GM12874 (cell line): ENCODE data around the gene KCNAB1.

Source experiments
- TF ChIP-seq, protein P1 (sequence below): IDR thresholded peaks from 2 replicates; pipeline ENCODE4 v1.5.1; 2011; ENCODE audit warnings: low read depth, mild to moderate bottlenecking, control low read depth, low read length, moderate library complexity; ENCODE audit not compliant: insufficient read depth

The KCNAB1 gene

DNA sequence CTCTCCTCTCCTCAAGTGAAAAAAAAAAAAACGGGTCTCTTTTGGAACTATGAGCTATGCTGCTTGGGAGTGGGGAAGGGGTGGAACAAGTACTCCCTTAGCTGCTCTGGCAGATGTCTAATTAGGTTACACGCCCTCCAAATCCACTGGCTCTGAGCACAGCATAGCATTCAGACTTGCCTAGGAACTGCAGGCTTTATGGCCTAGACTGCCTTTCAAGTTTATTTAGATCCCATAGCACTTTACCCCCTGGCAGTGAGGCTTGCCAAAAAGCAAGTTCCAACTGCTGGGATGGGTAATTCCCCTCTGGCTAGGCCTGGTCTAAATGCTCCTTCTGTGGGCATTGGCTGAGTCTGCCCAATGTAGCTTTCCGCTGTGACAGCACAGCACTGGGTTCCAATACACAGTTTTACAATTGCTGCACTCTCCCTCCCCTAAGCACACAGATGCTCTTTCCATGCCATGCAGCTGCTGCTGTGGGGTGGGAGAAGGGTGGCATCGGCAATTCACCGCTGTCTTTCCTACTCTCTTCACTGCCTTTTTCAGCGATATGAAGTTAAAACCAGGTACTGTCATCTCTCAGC lies 152.8 kb downstream of the KCNAB1 start:
- TF ChIP-seq, protein P1, sequence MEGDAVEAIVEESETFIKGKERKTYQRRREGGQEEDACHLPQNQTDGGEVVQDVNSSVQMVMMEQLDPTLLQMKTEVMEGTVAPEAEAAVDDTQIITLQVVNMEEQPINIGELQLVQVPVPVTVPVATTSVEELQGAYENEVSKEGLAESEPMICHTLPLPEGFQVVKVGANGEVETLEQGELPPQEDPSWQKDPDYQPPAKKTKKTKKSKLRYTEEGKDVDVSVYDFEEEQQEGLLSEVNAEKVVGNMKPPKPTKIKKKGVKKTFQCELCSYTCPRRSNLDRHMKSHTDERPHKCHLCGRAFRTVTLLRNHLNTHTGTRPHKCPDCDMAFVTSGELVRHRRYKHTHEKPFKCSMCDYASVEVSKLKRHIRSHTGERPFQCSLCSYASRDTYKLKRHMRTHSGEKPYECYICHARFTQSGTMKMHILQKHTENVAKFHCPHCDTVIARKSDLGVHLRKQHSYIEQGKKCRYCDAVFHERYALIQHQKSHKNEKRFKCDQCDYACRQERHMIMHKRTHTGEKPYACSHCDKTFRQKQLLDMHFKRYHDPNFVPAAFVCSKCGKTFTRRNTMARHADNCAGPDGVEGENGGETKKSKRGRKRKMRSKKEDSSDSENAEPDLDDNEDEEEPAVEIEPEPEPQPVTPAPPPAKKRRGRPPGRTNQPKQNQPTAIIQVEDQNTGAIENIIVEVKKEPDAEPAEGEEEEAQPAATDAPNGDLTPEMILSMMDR, result no peak

DNA sequence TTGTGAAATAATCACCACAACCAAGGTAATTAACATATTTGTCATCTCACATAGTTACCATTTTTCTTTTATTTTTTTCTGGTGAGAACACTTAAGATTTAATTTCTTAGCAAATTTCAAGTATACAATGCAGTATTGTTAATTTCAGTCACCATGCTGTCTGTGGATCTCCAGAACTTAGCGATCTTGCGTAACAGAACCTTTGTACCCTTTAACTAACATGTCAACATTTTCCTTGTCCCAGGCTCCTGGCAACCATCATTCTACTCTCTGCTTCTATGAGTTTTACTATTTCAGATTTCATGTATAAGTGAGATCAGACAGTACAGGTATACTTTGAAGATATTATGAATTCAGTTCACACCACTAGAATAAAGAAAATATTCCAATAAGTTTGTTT lies 154.4 kb downstream of the KCNAB1 start:
- TF ChIP-seq, protein P1, result no peak

DNA sequence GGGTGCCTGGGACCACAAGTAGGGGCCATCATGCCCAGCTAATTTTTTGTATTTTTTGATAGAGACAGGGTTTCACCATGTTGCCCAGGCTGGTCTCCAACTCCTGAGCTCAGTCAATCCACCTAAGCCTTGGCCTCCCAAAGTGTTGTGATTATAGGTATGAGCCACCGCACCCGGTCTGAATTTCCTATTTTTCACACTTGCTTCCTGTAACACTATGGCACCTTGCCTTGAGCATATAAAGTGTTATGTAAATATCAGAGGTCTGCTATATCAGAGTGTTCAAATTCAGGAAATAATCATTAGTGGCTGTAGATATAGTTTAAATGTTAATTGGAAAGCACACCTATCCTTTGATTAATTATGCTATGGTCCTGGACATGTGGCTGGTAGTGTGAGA lies 165.2 kb downstream of the KCNAB1 start:
- TF ChIP-seq, protein P1, result no peak

DNA sequence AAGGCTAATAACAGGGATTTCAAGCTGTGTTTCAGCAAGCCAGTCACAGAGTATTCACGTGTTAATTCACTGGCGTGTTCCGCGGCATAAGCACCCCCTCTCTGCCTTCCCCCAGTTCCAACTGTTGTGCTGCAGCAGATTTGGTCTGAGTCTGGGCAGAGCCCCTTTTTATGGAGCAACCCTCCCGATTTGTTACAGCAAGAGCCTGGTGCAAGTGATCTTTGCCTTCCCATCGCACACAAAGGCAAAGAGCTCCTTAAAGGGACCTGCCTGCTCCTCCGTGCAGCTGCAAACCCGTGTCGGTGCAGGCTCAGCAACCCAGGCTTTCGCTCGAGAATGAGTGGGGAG lies 170.5 kb downstream of the KCNAB1 start:
- TF ChIP-seq, protein P1, result no peak

DNA sequence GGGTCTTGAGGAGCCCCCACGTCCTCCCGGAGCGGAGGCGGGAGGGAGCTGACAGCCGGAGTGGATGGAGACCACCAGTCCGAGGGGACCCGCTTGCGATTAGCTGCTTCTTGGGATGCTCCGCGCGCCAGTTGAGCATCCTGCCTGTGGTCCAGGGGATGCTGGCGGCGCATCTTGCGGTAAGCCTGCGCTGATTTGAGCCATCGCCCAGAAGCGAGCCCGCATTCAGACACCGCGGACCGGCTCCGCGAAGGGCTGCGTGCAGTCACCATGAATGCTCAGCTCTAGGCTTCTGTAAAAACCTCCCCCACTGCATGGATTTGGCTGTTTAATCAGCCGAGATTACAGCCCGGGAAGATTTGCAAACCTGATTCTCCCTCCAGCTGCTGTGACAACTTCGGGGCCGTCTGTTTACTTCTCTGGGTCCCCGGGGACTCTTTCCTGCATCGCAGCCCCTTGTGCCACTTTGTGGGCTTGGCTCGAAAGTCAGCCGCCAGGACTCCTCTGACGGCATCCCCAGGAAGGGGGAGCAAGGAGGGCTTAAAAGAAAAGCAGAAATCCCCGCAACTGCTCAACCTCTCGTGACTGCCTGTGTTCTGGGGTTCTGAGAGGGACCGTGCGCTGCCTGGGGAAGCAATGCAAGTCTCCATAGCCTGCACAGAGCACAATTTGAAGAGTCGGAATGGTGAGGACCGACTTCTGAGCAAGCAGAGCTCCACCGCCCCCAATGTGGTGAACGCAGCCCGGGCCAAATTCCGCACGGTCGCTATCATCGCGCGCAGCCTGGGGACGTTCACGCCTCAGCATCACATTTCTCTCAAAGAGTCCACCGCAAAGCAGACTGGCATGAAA lies 171.1 kb downstream of the KCNAB1 start:
- TF ChIP-seq, protein P1, result no peak

DNA sequence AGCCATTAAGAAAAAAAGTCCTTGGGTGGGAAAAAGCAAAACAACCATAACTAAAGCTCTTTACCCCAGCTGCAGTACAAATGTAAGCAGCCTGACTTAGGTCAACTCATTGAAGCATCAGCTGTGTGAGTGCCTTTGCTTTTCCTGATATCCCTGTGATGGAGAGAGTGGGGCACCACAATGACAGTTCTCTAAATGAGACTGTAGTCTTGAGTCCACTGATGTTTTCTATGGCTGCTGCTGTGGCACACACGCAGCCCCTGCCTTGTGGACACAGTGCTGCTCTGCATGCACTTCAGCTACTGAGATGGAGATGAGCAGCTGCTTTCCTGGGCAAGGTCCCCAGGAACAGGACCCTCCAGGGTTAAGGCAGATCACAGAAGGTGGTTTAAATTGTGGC lies 173.2 kb downstream of the KCNAB1 start:
- TF ChIP-seq, protein P1, result no peak

DNA sequence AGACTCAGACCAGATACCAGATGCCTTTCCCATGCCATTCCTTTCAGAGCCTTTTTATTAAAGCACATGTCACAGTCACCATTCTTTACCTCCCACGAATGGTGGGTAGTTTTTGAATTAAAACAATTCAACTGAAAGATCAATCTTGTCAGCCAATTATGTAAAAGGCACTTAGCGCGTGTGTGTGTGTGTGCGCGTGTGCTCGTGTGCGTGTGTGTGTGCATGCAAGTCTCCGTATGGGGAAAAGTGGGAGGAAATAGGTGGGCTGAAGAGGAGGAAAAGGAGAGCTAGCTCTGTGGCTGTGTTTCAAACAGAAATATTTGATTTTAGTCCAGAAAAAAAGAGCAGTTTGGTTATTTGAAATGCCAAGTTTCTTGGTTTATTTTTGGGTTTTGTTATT lies 177.2 kb downstream of the KCNAB1 start:
- TF ChIP-seq, protein P1, result no peak
